ENCODE data around the gene DMKN.
A peak's percentile ranks its signal among the peaks of the same experiment; 100 is the strongest.

The DMKN gene

DNA sequence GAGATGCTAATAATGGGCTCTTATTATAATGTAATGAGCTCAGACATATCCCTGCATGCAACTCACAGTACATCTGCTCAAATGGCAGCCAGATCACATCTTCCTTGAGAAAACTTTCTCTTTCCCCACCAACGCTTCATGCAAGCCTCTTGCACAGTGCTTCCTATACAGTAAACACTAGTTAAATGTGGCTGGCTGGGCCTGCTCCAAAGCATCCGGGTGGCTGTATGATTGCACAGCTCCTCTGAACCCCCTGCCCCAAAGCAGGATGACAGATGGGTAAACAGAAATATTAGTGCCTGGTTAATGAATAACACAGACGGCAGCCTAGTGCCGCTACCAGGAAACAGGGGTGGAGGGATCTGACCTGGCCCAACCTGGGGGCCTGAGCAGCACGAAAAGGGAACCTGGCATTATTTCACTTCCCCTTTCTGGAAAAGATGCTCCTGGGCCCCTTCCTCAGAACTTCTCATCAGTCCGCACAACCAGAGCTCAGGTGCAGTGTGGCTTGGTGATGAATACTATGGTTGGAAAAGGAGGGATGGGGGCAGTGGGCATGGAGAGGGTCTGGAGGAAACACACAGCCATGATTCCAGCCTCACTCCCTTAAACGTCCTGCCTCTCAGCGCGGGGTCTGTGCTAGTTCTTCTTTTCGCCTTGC, 54.6 kb downstream of the DMKN start:
- peak; percentile 40 to 75 for DNase-seq

DNA sequence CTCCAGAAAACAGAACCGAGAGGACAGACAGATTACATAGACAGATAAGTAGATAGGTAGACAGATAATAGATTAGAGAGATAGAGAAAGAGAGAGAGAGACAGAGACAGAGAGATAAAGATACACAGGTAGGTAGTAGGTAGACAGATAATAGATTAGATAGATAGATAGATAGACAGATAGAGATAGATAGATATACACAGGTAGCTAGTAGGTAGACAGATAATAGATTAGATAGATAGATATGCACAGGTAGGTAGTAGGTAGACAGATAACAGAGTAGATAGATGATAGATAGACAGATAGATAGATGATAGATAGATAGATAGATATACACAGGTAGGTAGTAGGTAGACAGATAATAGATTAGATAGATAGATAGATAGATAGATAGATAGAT, 55.3 kb downstream of the DMKN start:
- no peak for DNase-seq

DNA sequence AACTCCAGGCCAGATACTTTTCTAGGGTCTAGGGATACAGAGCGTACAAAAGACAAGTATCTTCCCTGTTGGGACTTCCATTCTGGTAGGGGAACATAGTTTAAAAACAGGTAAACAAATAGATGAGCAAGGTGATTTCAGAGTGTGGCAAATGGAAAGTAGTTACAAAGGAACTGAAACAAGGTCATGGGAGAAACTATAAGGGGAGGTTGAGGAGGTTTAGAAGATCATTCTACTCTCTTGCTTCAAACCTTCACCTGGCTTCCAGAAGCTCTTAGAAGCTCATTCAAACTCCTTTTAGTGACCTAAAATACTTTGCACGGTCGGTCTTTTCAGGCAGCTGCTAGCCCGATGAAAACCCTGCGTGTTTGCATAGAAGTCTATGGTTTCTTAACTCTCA, 56.3 kb downstream of the DMKN start:
- DNase-seq: no peak

DNA sequence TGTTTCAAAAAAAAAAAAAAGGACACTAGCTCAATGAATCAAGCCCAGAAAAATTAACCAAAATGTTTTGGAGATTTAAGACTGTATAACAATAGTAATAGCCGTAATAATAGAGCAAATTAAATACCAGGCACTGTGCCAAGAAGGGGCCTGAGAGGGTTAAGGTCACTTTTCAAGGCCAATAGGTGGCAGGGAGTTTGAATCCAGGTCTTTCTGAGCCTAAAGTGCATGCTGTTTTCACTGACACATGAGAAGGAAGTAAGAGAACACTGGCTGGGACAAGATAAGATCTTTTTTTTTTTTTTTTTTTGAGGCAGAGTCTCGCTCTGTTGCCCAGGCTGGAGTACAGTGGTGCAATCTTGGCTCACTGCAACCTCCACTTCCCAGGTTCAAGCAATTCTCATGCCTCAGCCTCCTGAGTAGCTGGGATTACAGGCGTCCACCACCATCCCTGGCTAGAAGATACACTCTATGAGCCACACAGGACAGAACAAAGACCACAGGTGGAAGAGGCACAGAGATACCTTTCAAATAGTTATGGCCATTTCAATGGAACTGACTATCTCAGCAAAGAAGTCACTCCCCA, 57.7 kb downstream of the DMKN start:
- no peak for DNase-seq

DNA sequence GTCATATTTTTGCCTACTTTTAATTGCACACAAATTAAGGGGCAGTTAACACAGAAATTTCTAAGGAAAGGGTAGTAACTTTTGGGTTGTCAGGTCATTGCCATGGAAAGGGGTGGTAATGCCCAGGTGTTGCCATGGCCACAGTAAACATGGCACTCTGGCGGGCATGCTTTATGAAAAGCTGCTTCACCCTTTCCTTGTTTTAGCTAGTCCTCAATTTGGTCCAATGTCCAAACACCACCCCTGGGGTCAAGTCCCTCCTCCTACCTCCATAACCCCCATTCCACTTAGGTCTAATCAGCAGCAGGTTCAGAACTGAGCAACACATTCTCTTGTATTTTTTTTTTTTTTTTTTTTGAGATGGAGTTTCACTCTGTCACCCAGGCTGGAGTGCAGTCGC, 58.8 kb downstream of the DMKN start:
- no peak for DNase-seq

DNA sequence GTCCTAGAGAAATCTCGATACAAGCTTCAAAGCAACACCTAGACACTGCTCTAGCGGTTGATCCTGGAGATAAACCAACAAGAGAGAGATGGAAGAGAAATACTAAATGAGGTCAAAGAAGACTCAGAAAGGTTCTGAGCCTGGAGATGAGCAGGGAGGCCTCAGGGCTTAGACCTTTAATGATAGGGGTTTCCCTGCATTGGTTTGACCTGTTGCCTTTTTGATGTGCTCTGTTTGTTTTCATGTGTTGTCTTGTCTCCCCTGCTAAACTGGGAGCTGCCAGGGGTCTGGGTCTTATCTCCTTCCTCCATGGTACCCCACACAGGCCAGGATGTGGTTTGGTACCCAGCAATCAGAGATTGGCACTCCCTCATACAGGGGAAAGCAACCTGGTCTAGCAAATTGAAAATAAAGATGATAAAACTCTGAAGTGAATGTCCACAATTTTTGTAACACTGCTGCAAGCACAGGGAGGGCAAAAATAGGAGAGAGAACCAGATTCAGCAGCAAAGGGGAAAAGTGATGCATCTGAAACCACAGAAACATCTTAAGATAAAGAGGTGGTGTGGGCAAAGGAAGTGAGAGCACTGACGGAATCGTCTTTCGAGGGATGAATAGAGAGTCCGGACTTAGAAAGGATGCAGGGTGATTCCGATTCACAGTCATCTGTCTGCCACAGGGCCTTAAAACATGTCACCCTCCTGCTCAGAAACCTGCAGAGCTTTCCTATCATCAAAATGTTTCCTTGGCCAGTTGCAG, 61.9 kb downstream of the DMKN start:
- no peak for DNase-seq

DNA sequence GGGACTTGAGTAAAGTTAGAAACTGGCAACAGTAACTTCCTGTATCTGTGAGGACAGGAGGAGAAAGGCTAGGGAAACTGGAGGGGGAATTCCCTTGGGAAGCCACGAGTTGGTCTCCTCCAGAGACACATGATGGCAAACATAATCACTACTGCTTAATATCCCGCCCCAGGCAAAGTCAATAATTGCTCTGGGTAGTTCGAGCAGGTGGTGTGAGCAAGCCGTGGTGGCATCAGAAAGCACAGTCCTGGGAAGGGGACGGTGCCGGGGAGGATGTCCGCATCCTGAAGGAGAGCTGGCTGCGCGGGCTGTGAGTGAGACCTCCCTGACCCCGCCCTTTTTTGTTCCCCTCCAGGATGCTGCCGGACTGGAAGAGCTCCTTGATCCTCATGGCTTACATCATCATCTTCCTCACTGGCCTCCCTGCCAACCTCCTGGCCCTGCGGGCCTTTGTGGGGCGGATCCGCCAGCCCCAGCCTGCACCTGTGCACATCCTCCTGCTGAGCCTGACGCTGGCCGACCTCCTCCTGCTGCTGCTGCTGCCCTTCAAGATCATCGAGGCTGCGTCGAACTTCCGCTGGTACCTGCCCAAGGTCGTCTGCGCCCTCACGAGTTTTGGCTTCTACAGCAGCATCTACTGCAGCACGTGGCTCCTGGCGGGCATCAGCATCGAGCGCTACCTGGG, 63.9 kb downstream of the DMKN start:
- peak; percentile 84 to 94 for DNase-seq

DNA sequence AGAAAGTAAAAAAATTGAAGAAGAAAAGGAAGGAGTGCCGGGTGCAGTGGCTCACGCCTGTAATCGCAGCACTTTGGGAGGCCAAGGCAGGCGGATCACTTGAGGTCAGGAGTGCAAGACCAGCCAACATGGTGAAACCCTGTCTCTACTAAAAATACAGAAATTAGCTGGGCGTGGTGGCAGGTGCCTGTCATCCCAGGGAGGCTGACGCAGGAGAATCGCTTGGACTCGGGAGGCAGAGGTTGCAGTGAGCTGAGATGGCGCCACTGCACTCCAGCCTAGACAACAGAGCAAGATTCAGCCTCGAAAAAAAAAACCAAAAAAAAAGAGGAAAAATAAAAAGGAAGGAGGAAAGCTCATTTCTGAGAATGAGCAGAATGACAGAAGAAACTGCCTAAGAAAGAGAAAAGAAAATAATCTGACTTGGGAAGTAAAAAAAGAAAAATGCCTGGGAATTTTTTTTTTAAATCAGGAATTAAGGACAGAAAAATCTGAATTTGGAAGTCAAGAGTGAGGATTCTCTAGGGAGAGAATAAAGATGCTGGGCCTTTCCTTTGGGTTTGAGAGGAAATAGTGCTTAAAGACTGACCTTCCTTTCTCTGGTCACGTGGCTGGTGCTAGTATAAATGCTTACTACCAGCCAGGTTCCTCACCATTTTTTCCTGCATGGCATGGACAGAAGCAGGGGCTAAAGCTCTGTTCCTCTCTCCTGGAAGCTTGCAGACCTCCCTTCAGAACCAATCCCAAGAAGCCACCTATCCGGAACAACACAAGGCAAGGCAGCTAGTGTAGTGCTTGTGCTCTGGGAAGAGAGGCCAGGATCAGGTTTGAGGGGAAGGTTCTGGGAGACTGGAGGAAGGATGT, 65.6 kb downstream of the DMKN start, which contains the start of gene FFAR2:
FFAR2 (plus strand) TSS at position 652 of the 864 bp plus-strand sequence. CDS start 1,458 bp downstream, outside the sequence.
- peak; percentile 38 to 57 for DNase-seq
